Fibroblast of skin of left biceps (primary cell): ENCODE results near the gene CAPS.
"Not testable (repeated sequence)": the region's sequence is repeated elsewhere in the genome, so short reads cannot be mapped to it uniquely, and the experiment has no call there.

ENCODE experiments used
- DNase-seq, 2 experiments: peaks; one replicate each; pipeline ENCODE4 v3.0.0-alpha.2; 2013; ENCODE audit warnings: low read depth in 2 of 2

Gene CAPS

GRCh38 chr19:5955636-5955935, 41.5 kb downstream of the CAPS start:
- no peak for DNase-seq

DNA sequence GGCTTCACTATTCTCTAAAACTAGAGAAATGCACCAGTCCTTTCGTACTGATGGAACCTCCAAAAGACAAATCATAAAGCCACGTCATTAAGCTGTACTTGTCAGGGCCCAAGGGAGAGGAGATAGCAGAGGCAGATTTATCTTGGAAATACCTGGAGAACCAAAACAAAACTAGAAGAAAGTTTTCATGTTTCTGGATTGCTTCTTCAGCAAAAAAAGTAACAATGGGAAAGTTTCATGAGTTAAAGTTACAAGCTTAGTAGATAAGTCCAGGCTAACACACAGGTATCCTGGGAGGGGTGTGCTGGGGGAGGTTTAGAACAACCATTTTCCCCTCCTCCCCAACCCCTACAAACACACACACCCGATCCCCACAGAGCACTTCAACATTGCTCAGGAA, 42.3 kb downstream of the CAPS start:
- no peak for DNase-seq

- no peak for DNase-seq
These were observed 42.7 kb downstream of the CAPS start for GRCh38 chr19:5956728-5957127.

GRCh38 chr19:5957170-5957569, 43.1 kb downstream of the CAPS start:
- no peak for DNase-seq

- no peak for DNase-seq
These were observed 44.2 kb downstream of the CAPS start for GRCh38 chr19:5958074-5958850.

DNA sequence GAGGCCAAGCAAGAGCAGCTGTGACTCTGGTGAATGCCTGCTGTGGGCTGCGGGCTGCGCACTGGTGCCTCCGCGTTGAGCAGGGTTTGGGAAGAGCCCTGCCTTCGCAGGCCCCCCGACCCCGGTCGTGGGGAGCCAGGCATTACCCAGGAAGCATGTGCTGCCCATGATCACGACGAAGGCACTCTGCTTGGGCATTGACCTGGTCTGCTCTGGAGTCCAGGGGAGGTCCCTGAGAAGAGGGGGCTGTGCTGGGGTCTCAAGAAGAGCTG, 44.7 kb downstream of the CAPS start:
- no peak for DNase-seq

- DNase-seq: no peak
These were observed 45.4 kb downstream of the CAPS start for GRCh38 chr19:5959260-5960004.

DNA sequence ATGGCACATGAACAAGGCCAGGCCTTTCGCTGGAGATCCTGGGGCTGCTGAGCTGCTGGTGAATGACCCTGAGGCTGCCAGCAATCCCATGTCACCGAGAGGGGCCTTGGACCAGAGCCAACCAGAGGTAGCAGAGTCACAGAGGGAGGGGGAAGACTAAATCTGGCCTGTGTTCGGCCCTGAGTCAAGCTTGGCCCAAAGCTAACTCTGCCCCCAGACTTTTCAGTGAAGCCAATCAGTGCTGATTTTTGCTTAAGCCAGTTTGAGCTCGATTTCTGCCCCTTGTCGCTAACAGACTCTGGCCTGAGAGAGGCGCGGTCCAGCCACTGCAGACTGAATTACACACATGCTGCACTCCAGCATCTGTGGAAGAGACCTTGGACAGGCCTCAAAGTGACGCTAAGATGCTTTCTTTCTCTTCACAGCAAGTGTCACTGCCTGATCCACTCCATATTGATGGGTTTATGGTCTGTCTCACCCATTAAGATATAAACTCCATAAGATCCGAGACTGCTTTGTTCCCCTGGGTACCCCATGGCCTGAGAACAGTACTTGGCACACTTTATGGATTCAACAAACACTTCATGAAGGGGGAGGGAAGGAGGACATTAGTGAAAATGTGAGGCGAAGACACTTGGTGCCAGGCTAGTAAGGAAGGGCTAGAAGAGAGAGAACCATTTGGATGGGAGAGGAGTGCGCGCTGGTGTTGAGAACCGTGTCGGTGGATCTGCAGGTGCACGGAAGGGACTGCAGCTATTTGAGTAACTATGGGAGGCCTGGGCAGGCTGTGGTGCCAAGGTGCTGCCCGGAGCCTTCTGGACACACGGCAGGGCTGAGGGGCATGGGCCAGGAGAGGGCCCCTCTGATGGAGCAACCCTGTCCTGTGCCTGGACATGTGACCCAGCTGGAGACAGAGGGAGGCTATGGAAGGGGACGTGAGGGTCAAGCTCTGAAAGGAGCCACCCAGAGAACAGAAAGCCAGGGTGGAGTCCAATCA, 46.2 kb downstream of the CAPS start:
- DNase-seq: no peak

- not testable (repeated sequence) for DNase-seq
These were observed 47.6 kb downstream of the CAPS start for GRCh38 chr19:5961641-5961968.

GRCh38 chr19:5961969-5962945, 48.2 kb downstream of the CAPS start:
- DNase-seq: no peak

- DNase-seq: not testable (repeated sequence)
These were observed 49.2 kb downstream of the CAPS start for GRCh38 chr19:5963259-5963658.

GRCh38 chr19:5963855-5964254, 49.8 kb downstream of the CAPS start:
- no peak for DNase-seq

GRCh38 chr19:5964816-5965565, 50.9 kb downstream of the CAPS start:
- no peak for DNase-seq
